SIG-M5 treated with dmso at 0.1 percent for 504 hours (cell line): ENCODE data around the gene CMPK1.

Source experiments
- DNase-seq: peaks from one replicate; lab custom pipeline; 2025; ENCODE audit not compliant: unreplicated experiment; lab: John Stamatoyannopoulos, UW

Gene CMPK1

GRCh38 chr1:47418681-47419325 lies 85.2 kb downstream of the CMPK1 start:
- no peak for DNase-seq

- no peak for DNase-seq
These were observed 87.0 kb downstream of the CMPK1 start for GRCh38 chr1:47420547-47420946.

- DNase-seq, result no peak
These were observed 90.3 kb downstream of the CMPK1 start for GRCh38 chr1:47423872-47424271.

GRCh38 chr1:47424336-47424982 lies 90.9 kb downstream of the CMPK1 start:
- no peak for DNase-seq
